AML-193 (cell line): ENCODE data around the gene ELANE.
"Not testable (repeated sequence)": the region's sequence is repeated elsewhere in the genome, so short reads cannot be mapped to it uniquely, and the experiment has no call there.

Experiments
- DNase-seq, 2 experiments: peaks; one replicate each; lab custom pipeline; 2025; lab: John Stamatoyannopoulos, UW

ELANE gene

GRCh38 chr19:814152-815078, 37.7 kb upstream of the ELANE start:
- no peak for DNase-seq

DNA sequence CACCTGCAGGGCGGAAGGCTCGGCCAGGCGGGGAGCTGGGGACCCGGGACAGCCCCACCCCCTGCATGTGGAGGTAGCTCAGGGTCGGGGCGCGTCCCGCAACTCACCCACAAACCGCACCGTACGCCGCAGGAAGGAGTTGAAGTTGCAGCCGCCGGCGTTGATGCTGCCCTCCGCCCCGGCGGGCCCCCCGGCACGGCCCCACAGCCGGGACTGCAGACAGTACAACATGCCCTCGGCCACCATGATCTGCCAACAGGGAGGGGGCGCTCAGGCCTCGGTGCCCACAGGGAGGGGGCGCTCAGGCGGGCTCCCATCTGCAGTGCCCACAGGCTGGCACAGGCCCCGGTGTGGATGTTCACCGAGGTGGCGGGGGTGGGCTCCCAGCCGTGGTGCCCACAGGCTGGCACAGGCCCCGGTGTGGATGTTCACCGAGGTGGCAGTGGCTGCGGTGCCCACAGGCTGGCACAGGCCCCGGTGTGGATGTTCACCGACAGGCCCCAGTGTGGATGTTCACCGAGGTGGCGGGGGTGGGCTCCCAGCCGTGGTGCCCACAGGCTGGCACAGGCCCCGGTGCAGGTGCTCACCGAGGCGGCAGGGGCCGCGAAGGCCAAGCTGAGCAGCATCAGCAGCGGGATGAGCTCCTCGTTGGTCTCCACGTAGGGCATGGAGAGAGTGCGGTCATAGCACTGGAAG, 36.9 kb upstream of the ELANE start:
- no peak for DNase-seq

DNA sequence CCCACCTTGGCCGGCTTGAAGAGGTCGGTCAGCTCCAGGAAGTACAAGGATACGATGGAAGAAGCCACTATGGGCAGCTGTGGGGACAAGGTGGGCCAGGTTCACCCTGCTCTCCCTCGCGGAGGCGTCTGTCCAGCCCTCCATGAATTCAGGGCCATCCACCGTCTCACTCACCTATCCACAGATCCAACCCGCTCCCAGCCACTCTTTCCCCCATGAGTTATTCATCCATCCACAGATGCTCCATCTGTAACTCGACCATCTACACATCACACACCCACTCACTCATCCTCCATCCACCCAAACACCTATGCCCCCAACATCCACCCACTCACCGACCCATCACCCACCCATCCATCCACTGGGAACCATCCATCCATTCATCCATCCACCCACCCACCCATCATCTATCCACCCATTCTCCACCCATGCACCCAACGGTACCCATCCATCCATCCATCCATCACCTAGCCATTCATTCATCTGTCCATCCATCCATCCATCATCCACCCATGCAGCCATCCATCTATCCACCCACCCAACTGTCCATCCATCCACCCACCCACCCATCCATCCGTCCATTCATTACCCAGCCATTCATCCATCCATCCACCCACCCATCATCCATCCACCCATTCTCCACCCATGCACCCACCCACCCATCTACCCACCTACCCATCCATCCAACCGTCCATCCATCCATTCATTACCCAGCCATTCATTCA, 36.2 kb upstream of the ELANE start:
- DNase-seq: no peak

GRCh38 chr19:816500-816857, 35.6 kb upstream of the ELANE start:
- DNase-seq: no peak

- DNase-seq: not testable (repeated sequence)
These were observed 31.9 kb upstream of the ELANE start for GRCh38 chr19:820212-820611.

DNA sequence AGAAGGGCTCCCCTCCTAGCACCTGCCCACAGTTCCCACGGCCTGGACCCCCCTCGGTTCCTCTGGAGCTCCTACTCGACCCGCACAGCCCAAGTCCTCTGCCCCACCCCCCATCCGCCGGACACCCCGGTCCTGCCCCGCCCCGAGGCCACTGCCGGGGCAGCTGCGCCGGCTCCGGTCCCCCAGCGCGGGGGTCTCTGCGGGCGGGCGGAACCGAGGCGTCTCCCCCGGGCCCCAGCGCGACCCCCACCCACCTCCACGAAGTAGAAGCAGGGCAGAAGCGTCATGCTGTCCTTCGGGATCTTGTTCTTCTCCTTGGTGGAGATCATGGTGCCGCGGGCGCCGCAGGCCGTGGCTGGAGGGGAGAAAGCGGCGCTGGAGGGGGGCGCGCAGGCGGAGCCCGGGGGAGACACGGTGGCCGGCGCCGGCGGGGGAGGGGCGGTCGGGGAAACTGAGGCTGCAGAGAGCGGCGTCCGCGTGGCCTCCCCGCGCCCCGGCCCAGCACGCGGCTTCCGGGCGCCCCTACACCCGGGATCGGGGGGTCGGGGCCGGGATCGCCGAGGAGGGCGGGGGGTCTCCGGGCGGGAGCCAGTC, 30.8 kb upstream of the ELANE start:
- no peak for DNase-seq

DNA sequence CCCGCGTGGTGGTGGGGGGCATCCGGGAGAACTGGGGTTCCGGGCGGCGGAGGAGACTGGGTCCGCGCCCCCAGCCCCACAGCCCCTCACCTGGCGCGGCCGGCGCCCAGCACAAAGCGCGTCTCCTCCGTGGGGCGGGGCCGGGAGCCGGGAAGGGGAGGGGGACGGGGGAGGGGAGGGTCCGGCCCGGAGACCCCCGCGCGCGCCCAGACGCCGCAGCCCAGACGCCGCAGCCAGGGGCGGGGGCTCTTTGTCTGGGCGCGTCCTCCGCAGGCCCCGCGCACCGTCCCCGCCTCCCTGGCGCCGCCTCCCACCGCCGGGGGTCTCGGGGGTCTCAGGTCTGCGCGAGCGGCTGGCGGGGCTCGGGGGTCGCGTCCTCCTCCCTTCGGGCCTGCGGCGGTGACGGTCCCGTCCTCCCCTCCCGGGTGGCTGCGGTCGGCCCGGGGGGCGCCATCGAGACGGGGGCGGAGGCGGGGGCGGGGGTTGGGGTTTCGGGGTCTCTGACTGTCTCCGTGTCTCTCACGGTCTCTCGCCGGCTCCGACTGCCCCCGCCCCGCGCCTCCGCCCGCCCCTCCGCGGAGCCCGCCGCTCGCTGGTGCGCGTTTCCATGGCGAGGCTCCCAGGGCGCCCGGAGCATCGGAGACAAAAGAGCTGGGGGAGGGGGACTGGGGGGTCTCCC, 30.1 kb upstream of the ELANE start, which contains the start of gene PLPPR3:
Gene PLPPR3 (minus strand): TSS at position 131 of the 679 bp plus-strand sequence. CDS start 396 bp downstream, outside the sequence.
- DNase-seq: no peak

GRCh38 chr19:823565-824121, 28.5 kb upstream of the ELANE start:
- DNase-seq: peak in 1 of 2 experiments; percentile 22

DNA sequence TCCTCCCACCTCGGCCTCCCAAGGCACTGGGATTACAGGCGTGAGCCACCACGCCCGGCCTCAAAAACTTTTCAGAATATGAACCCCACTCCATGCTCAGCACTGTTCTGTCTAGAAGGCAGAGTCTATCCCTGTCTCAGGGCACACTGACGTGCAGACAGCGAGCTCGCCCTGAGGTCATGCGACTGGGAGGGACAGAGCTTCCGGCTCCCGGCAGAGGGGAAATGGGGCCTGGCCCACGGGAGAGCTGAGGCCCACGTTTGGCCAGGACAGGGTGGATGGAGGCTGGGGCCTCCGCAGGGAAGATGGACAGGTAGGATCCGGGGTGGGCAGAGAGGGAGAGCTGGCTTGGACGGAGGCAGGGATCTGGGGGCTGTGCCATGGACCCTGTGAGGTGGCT, 27.2 kb upstream of the ELANE start:
- no peak for DNase-seq

- DNase-seq: no peak
These were observed 26.0 kb upstream of the ELANE start for GRCh38 chr19:825897-826644.

DNA sequence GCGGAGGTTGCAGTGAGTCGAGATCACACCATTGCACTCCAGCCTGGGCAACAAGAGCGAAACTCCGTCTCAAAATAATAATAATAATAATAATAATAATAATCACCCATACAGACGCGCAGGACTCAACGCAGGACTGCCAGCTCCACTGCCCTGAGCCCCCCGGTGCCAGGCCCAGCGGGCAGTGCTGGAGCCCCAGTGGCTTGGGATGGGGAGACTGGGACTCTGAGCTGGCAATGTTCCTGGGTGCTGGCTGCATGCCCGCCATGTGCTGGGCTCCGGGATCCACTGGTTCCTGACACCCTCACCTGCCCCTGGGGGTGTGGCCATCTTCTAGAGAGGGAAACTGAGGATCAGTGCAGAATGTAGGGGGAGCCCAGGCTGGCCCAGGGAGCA, 24.8 kb upstream of the ELANE start:
- DNase-seq: no peak

DNA sequence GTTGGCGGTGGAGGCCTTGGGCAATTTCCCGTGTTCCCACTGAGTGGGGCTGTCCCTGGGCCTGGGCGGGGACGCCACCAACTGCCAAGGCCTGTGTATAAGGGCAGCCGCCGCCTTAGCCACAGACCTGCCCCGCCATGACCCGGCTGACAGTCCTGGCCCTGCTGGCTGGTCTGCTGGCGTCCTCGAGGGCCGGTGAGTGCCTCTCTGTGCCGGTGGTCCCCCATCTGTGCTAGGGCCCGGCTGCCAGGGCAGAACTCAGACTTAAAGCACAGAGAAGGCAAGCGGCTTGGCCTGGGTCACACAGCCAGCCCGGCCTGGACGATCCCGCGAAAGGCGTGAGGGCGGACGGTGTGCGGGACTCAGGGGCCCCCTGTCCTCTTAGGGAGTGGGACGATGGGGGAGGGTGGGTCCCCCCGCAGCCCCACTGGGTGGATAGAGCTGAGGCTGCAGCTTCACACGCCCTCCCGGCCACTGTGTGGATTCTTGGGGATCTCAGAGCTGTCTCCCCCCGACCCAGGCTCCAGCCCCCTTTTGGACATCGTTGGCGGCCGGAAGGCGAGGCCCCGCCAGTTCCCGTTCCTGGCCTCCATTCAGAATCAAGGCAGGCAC, 24.3 kb upstream of the ELANE start, which contains the start of gene AZU1:
Gene AZU1 (plus strand): TSS at position 128 of the 612 bp plus-strand sequence. CDS start 10 bp downstream, at position 138.
- peak; percentile 87 to 88 for DNase-seq

DNA sequence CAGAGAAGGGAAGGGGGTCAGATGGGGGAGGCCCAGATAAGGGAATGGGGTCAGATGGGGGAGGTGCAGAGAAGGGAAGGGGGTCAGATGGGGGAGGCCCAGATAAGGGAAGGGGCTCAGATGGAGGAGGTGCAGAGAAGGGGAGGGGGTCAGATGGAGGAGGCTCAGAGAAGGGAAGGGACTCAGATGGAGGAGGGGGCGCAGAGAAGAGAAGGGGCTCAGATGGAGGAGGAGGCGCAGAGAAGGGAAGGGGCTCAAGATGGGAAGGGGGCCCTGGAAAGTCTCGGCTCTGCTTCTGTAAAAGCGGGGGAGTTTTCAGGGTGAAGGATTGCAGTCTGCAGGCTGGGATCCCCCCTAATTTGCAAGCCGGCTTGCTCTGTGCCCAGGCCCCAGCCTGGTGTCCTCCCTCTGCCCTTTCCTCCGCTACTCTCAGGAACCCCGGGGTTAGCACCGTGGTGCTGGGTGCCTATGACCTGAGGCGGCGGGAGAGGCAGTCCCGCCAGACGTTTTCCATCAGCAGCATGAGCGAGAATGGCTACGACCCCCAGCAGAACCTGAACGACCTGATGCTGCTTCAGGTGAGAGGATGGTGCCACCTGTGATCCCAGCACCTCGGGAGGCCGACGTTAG, 22.9 kb upstream of the ELANE start:
- no peak for DNase-seq

GRCh38 chr19:831407-832369, 20.4 kb upstream of the ELANE start:
- DNase-seq: no peak

GRCh38 chr19:834216-834615, 17.9 kb upstream of the ELANE start:
- DNase-seq: no peak

DNA sequence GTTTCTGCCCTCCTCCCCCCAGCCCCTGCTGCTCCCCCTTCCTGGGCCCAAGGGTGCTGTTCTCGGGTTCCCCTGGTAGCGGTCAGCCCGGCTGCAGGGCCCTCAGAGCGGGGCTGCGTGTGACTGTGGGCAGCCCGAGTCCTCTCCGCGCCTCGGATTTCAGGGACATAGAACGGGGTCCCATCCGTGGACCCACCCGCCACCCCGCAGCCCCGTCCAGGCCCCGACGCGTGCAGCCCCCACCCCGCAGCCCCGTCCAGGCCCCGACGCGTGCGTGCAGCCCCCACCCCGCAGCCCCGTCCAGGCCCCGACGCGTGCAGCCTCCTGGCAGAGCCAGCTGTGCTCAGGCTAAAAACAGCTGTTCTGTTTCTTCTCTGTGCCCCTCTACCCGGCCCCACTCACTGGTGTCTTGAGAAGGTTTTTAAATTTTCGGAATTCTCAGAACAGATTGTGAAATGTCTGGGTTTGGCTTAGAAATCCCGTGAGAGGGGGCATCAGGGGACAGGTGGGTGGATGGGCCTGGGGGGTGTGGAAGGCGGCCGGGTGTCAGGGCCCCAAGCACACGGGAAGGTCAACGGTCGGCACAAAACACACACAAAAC, 16.8 kb upstream of the ELANE start:
- no peak for DNase-seq

DNA sequence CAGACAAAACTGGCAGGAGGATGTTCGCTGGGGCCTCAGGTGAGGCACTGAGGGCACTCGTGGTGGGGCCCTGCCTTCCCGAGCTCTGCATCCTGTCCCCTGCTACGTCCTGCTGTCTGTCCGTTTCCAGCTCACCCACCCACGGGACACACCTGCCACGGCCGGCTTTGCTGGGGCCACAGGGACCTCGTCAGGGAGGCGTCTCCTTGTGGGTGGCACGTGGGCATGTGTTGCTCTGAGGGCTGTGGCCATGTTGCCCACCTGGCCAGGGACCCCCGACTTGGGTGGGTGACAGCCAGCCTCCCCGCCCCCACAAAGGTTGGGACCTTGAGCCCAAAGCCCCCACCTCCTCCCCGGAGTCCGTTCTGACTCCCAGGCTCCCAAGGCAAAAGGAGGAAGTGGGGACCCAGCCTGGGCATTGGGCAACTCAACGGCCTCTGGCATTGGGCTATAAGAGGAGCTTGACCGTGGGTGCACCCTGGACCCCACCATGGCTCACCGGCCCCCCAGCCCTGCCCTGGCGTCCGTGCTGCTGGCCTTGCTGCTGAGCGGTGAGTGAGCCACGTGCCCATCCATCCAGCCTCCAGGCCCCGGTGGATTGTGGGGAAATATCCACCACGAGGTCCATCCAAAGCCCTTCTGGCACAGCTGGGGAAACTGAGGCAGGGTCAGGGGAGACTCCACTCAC, 11.4 kb upstream of the ELANE start, which contains the start of gene PRTN3:
Gene PRTN3 (plus strand): TSS at position 481 of the 688 bp plus-strand sequence. CDS start 10 bp downstream, at position 491.
- peak; percentile 66 to 71 for DNase-seq
